Superior temporal gyrus (tissue), 1 donor: ENCODE results near the gene SLC19A1.

Experiments used
- DNase-seq: peaks from one replicate; pipeline ENCODE4 v3.0.0-alpha.2; 2016; ENCODE audit errors: extremely low spot score

The SLC19A1 gene

DNA sequence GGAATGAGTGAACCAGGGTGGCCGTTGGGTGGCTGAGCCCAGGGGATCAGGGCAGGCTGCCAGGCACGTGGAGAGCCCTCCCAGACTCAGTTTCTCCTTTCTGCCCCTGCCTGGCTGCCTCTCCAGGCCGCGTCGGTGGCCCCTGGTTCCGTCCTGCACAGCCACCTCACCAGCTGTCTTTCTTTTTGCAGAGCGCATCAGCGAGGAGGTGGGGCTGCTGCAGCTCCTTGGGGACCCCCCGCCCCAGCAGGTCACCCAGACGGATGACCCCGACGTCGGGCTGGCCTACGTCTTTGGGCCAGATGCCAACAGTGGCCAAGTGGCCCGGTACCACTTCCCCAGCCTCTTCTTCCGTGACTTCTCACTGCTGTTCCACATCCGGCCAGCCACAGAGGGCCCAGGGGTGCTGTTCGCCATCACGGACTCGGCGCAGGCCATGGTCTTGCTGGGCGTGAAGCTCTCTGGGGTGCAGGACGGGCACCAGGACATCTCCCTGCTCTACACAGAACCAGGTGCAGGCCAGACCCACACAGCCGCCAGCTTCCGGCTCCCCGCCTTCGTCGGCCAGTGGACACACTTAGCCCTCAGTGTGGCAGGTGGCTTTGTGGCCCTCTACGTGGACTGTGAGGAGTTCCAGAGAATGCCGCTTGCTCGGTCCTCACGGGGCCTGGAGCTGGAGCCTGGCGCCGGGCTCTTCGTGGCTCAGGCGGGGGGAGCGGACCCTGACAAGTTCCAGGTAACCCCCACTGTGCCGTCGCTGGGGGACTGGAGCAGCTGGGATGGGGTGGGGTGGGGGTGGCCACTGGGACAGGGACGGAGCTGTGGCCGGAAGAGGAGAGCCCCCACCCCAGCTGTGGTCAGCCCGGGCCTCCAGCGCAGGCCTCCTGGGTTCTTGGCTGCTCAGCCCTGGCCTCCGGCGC is 73.9 kb downstream of the SLC19A1 start:
- DNase-seq: no peak

DNA sequence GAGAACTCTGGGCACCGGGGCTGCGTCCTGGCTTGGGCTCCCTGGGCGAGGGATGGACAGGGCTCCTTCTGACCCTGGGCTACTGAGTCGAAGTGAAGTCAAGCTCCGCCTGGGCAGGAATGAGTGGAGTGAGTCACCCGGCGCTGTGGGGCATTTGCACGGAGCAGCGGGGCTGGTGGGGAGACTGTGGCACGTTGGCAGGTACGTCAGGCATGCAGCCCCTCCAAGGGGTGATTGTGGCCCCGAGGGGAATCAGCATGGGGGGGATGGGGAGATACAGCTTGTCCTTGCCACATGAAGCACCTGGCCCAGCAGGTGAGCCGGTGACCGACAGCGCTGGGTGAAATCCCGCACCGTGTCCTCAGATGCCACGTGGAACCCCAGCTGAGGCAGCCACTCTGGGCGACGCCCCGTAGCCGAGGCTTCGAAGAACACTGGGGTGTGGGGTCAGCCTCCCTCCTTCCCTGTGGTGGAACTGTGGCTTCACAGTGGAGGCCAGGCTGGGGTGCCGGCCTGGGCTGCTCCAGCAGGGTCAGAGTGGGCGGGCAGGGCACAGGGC is 74.9 kb downstream of the SLC19A1 start:
- no peak for DNase-seq

DNA sequence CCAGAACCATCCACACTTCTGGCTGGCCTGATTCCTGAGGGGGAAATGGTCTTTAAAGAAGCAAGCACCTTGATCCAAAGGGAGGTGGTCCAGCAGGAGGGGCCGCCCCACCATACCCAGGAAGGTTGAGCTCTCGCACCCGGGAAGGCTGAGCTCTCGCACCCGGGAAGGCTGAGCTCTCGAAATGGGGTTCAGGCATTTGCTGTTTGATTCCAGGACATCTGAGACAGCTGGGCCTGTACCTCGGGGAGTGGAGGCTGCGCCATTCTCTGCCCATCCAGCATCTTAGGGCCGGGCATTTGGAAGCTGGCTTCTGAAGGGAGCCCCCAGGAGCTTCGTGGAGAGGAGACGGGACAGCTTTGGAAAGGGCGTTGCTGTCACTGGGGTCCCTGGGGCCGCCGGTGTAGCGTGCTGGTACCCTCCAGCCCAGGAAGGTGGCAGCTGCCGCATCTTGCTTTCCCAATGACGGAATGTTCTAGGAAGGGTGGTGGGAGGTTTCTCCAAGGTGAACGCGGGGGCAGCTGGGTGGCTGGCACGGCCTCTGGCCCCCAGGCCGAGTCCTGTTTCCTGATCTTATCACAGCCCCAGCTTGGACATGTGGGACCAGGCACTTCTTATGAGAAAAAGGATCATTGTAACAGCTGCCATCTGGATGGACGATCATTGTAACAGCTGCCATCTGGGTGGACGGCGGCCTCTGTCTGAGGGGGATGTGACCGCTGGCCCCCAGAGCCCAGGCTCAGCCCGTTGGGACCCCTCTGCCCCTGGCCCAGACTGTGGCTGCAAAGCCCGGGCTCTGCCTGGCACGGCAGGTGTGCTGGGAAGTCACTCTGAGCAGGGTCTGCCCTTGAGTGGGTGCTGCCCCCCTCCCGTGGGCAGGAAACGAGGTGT is 75.7 kb downstream of the SLC19A1 start:
- DNase-seq: peak; percentile 42

DNA sequence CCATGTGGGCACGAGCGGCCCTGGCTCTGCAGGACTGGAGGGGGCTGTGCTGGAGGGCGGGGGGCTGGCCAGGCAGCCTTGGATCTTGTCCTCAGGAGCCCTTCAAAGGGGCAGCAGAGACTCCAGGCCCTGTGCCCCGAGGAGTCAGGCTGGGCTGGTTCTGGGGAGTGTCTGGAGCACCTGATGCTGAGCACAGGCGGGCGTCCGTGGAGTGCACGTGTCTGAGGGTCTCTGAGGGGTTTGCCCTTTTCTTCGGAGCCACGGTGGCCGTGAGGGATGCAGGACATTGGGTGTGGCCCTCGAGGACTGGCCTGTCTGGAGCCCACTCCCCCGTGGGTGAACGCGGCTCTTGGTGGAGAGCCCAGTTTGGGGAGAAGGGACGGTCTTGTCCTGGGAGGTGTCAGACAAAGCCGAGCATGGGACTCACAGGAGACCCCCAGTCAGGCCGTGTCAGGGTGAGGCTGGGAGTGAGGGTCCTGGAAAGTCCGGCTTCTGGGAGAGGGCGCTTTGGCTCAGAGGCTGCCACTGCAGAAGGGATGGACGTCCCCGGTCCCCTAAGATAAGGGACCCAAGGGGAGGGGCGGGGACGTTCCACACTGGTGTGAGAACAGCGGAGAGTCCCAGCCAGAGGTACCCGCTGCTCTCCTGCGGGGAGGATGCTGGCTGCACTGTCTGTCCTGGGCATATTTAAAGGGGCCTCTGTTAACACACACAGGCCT is 76.5 kb downstream of the SLC19A1 start:
- DNase-seq: no peak

DNA sequence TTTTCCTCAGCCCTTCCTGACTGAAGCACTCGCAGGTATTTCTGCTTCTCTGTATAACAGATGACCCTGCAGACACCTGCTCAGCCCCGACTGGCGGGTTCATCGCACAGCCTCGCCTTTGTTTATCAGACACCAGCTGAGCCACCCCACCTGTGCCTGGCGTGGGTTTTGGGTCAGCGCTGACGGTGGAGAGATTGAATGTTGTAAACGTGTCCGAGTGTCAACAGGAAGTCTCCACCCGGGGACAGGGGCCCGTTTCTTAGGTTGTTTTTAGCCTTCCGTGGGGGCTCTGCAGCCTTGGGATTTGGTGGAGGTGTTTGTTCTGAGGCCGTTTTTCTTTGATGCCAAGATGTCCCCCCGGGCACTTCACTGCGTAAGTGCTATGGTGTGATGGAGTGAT is 77.1 kb downstream of the SLC19A1 start:
- DNase-seq: no peak

DNA sequence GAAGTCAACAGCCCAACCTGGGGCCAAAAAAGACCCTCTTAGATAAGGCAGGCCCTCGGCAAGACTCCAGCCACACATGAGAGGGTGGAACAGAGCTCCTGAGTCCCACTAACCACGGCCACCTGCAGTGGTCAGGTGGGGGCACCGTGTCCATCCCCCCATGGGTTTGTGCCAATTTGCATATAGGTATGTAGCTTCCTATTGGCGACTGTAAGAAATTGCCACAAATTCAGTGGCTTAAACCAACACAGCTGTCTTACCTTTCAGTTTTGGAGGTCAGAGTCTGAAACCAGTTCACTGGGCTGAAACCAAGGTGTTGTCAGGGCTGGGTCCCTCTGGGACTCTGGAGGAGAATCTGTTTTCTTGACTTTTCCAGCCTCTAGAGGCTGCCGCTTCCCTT is 77.9 kb downstream of the SLC19A1 start:
- no peak for DNase-seq

DNA sequence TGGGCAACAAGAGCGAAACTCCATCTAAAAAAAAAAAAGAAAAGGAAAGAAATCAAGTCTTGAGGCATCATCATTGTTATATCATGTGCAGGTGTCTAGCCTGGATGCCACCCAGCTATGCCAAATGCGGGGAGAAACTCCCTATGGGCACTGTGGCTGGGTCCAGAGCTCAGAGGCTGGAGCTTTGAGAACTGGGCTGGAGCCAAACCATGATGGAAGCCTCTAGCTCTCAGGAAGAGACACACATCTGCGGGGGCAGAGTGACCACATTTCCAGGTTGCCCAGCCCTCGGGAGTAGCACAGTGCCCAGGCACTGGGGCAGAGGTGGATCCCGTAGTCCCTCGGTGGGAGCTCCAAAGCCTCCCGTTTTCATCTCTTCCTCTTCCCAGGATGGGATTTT is 78.4 kb downstream of the SLC19A1 start:
- no peak for DNase-seq

DNA sequence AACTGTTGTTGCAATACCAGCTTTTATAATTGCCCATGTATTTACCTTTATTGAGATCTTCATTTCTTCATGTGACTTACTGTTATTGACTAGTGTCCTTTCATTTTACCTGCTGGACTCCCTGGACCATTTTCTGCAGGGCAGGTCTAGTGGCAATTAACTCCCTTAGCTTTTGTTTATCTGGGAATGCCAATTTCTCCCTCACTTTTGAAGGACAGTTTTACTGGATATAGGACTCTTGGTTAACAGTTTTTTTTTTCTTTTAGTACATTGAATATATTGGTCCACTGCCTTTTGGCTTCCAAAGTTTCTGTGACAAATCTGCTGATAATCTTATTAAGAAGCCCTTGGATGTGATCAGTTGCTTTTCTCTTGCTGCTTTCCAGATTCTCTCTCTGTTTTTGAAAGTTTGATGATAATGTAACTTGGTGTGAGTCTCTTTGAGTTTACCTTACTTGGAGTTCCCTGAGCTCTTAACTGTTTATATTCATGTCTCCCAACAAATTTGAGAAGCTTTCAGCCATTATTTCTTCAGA is 80.4 kb downstream of the SLC19A1 start:
- no peak for DNase-seq

DNA sequence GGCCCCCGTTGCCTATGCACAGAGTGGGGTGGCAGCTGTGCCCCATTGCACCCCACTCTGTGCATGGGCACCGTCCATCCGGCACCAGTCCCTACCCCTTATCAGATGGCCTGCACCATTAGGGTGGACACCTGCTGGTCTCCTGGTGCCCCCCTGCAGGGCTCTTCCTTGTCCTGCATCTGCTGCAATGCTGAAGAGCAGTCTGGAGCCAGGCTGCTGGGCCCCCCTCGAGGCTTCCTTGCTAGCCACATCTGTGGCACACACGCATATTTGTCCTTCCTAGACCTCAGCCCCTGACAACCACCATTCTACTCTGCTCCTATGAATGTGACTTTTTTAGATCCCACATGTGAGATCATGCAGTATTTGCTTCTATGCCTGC is 80.9 kb downstream of the SLC19A1 start:
- no peak for DNase-seq

DNA sequence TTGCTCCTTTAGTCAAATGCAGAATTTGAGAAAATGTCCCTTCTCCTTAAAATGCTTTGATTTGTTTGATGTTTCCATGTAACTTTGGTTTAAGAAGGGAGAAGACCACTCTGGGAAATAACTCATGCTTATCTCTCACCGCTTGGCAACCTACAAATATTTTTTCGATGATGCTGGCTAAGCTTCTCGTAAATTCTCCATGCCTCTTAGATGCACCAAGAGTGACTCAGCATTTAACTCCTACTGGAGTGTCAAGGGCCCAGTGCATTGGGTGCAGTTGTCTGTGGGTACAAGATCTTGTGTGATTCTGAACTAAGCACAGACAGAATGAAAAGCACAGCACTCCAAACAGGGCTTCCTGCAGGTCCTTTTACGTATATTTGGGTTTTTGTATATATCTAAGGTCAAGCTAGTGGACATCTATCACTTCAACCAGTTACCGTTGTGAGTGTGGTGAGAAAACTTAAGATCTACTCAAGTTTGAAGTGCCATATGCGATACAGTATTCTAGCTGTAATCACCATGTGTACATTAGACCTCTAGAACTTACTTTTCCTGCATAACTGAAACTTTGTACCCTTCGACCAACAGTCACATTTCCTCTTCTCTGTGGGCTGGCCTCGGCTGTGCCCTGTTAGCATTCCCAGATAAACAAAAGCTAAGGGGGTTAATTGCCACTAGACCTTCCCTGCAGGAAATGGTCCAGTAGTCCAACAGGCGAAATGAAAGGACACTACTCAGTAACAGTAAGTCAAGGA is 81.5 kb downstream of the SLC19A1 start:
- no peak for DNase-seq

DNA sequence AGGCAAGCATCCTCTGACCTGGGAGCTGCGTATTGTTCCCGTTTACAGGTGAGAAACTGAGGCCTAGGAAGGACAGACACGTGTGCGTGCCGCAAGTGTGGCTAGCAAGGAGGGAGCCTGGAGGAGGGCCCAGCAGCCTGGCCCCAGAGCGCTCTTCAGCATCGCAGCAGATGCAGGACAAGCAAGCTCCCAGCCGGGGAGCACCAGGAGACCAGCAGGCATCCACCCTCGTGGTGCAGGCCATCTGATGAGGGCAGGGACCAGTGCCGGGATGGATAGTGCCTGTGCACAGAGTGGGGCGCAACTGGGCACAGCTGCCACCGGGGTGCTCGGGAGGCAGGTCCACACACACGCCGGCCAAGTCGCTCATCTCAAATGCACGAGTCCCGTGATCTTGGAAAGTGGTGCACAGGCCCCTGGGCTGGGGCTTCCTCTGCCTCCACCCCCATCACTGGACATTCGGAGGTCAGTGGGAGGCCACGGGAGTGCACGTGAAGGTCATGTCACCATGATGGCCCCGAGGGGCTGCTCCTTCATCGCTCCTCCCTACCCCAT is 82.2 kb downstream of the SLC19A1 start:
- no peak for DNase-seq

DNA sequence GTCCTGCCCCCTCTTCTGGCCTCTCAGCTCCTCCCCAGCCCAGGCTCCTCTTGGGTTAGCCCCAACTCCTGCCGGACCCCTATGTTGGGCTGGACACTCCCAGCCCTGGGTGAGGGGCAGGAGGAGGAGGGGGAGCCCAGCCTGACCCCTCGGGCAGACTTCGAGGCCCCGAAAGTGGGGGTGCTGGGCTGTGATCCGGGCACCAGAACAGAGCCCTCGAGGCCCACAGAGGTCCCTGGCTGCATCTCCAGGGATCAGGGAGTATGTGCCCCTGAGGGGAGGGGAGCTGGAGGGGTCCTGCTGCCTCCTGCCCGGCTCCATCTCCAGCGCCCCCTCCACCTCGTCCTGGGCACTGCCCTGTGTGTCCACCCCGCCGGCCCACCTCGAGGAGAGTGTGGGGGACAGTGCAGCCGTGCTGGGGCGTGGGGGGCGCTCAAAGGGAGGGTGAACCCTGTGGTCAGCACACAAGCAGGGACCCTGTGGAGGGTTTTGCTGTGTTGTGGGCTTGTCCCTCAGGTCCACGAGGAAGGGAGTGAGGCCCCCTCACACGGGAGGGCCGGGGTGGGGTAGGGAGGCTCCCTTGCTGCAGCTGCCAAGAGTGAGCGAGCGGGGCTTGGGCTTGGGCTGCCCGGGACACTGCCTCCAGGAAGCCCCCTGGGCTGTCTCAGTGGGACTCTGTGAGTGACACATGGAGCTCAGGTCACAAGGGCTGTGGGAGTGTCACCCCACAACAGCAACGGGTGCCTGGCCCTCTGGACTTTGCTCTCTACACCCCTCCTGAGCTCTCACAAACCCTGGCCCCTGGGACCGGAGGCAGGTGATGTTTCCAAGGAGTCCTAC is 82.8 kb downstream of the SLC19A1 start:
- no peak for DNase-seq

DNA sequence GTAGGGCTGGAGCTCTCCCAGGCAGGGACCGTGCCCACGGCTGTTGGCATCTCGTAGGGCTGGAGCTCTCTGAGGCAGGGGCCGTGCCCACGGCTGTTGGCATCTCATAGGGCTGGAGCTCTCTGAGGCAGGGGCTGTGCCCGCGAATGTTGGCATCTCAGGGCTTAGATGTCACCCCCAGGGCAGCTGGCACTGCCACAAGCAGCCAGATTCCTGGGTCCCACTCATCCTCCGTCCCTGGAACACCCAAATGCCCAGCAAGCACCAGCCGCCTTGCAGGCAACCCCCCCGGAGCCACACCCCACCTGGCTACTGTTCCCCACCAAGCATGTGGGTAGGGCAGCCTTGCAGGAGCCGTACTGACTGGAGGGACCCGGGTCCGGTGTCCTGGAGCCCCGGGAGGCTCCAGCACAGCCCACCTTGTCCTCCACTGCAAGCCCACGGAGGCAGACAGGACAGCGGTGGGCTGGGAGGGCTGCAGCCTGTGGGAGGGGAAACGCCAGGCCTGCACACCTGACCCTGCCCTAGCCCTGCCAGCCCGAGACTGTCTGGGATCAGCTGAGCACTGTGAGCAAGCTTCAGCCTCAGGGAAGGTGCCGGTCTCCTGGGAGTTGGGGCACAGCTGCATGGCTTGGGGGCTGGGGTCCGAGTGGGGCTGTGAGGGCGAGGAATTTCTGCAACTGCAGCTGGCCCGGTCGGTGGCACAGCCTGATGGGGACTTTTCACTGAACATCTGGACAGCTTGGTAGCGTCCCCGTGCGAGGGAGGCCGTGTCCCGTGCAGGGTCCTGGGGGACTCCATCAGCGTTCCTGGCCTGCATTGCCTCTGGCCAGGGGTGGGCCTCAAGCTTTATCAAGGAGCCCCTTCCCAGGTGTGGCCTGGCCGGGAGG is 83.7 kb downstream of the SLC19A1 start:
- DNase-seq: no peak

DNA sequence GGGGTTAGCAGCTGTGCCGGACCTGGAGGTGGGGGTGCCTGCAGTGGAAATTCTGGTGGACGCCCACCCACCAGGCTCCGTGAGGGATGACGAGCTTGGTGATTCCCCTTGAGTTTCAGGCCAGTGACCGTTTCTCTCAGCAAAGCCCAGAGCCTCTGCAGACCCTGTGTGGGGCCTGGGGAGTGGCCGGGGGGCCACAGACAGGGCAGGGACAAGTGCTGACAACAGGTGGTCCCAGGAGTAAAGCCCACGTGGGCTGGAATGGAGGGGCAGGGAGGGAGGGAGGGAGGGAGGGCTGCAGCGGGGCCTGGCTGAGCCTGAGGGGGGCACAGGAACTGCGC is 84.4 kb downstream of the SLC19A1 start:
- DNase-seq: no peak

DNA sequence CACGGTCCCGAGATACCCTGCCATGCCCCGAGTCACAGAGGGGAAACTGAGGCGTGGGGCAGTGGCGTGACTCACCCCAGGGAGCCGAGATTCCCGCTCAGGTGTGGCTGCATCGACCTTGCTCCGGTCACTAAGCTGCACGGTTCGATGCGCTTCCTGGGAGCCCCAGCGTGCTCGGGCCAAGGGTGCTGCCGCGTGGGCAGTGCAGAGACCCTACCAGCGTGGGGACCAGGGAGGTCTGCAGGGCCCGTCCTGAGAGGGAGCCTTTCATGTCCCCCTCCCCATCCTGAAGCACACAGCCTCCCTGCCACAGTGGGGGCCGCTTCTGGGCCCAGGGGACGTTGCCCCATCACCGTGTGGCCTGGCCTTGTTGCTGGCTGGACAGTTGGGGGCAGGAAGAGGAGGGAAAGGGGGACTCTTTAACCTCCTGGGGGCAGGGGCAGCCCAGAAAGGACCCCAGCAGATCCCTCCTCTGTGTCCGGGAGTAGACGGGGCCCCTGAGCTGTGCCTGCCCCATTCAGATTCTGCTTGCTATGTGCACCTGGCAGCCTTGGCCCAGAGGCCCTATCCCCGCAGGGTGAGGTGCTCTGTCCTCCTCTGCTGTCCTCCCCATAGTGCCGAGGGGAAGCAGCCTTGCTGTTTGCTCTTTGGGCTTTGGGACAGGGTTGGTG is 84.9 kb downstream of the SLC19A1 start:
- no peak for DNase-seq

DNA sequence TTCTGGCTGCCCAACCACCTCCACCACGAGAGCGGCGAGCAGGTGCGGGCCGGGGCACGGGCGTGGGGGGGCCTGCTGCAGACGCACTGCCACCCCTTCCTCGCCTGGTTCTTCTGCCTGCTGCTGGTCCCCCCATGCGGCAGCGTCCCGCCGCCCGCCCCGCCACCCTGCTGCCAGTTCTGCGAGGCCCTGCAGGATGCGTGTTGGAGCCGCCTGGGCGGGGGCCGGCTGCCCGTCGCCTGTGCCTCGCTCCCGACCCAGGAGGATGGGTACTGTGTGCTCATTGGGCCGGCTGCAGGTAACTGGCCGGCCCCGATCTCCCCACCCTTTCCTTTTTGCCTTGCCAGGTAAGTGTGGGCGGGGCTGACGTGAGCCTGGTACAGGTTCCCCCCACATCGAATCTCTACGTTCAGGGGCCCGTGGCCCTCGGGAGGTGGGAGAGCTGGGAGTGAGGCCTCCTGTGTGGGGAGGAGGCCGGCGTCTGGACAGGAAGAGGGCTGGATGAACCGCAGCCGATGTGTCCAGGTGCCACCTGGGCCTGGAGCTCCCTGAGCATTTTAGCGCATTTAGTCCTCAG is 85.6 kb downstream of the SLC19A1 start:
- no peak for DNase-seq

DNA sequence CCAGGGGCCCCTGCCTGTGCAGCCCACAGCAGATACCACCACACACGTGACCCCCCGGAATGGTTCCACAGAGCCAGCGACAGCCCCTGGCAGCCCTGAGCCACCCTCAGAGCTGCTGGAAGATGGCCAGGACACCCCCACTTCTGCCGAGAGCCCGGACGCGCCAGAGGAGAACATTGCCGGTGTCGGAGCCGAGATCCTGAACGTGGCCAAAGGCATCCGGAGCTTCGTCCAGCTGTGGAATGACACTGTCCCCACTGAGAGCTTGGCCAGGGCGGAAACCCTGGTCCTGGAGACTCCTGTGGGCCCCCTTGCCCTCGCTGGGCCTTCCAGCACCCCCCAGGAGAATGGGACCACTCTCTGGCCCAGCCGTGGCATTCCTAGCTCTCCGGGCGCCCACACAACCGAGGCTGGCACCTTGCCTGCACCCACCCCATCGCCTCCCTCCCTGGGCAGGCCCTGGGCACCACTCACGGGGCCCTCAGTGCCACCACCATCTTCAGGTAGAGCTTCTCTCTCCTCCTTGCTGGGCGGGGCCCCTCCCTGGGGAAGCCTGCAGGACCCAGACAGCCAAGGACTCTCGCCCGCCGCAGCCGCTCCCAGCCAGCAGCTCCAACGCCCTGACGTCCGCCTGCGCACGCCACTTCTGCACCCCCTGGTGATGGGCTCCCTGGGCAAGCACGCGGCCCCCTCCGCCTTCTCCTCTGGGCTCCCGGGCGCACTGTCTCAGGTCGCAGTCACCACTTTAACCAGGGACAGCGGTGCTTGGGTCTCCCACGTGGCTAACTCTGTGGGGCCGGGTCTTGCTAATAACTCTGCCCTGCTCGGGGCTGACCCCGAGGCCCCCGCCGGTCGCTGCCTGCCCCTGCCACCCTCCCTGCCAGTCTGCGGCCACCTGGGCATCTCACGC is 86.3 kb downstream of the SLC19A1 start:
- no peak for DNase-seq
